Amniotic stem cell (primary cell): ENCODE data around the gene OR6M1.

Experiments
- DNase-seq: peaks from one replicate; lab custom pipeline; 2025; lab: John Stamatoyannopoulos, UW

OR6M1 gene, protein sequence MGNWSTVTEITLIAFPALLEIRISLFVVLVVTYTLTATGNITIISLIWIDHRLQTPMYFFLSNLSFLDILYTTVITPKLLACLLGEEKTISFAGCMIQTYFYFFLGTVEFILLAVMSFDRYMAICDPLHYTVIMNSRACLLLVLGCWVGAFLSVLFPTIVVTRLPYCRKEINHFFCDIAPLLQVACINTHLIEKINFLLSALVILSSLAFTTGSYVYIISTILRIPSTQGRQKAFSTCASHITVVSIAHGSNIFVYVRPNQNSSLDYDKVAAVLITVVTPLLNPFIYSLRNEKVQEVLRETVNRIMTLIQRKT

DNA sequence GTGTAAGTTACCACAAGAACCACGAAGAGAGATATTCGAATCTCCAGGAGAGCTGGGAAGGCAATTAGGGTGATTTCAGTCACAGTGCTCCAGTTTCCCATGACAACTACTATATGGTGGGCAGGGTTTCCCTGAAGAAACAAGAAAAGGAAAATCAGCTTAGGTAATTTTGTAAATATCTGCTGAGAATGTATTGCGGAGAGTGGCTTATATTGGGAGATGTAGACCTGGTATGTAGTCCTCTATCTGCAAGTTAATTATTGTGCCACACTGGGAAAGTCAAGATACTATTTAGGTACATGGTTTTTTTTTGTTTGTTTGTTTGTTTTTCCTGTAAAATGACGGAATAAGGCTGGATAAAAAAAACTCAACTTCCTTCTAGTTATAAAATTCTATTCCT, at the start of gene OR6M1:
Gene OR6M1, minus strand, starts transcription at position 101 of the 400 bp plus-strand sequence. Its CDS starts 0 bp downstream, at position 101.
- no peak for DNase-seq

DNA sequence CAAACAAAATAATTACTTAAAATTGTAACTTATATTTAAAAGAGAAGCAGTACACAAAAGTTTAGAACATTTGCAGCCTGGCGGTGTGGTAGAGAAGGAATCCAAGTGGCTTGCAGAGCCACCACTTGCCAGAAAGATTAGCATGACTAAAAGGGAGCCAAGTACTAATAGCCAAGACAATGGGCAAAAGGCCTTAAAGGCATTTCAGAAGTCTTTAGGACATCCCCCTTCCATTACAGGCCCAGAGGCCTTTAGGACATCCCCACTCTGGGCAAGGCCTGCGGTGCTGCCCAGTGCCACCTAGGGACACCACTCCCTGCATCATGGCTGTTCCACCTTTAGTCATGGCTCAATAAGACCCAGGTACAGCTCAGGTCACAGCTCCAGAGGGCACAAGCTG, 46.9 kb upstream of the OR6M1 start:
- DNase-seq: no peak

DNA sequence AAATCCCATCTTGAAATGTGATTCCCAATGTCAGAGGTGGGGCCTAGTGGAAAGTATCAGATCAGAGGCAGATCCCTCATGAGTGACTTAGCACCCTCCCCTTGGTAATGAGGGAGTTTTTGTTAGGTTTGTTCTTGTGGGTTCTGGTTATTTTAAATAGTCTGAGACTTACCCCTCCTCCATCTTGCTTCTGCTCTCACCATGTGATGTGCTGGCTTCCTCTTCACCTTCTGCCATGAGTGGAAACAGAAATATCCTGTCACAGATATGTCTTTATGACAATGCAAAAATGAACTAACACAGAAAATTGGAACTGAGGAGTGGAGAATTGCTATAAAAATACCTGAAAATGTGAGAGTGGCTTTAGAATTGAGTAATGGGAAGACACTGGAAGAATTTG, 46.2 kb upstream of the OR6M1 start:
- no peak for DNase-seq

DNA sequence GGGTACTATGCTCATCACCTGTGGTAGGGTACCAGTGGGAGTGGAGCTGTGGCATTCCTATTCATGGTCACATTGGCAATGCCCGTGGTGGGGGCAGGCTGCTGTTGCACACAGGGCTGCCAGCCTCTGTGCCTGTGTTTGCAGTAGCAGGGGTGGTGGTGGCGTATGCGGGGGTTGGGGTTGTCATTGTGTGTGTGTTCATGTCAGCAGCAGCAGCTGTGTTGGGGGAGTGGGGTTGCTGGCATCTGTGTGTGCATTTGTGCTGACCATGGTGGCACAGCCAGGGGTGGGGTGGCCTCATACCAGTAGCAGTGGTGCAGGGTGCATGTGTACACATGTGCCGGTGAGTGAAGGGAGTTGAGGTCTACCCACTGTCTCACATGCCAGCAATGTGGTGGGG, 45.0 kb upstream of the OR6M1 start:
- no peak for DNase-seq

DNA sequence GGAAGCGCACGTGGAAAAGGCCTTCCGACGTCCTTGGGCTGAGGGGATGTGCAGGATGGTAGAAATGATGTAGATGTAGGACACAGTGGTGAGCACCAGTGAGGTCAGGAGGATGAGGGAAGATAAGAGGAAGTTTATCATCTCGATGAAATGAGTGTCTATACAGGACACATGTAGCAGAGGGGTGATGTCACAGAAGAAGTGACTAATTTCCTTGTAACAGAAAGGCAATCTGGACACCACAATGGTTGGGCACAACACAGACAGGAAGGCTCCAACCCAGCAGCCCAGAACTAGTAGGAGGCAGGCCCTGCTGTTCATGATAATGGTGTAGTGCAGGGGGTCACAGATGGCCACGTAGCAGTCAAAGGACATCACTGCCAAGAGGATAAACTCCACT, 35.0 kb upstream of the OR6M1 start:
- no peak for DNase-seq

DNA sequence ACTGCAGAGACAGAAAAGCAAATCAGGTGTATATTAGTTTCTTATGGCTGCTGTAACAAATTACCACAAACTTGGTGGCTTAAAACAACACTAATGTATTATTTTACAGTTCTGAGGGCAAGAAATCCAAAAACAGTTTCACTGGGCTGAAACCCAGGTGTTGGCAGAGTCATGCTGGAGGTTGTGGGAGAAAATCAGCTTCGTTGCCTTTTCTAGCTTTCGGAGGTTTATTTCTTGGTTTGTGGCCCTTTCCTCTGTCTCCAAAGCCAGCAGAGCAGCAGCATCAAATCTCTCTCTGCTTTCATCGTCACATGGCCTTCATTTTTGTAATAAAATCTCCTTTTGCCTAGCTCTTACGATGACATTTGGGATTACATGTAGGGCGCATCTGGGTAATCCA, 33.0 kb upstream of the OR6M1 start:
- DNase-seq: no peak

DNA sequence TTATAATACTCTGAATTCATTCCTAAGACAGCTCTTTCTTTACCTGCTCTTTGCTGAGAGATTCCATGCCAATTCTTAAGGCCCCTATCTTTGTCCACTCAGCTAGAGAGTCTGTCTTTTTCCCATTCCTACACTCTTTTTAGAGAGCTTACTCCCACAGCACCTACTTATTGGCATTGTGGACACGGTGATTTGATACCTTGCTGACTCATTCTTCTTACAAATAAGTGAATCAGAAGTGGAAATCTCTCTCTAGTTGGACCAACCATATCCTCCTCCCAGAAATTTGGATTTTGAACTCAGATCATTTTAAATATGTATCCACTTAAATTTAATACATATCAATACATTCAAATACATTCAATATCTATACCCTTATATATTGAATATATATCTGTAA, 32.5 kb upstream of the OR6M1 start:
- no peak for DNase-seq

DNA sequence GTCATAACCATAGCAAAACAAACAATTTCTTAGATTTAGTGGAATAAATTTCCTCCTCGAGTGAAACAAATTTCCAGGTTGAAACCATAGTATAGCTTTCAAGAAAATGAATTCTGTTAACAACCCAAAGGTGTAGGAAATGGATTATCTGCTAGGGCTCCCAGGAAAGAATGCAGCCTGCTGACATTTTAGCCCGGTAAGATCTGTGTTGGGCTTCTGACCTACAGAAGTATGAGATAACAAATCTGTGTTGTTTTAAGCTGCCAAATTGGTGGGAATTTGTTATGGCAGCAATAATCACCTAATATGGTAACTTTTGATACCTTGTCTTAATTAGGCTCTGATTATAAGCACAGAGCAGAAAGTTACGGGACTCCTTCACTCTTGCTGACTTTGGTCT, 32.0 kb upstream of the OR6M1 start:
- no peak for DNase-seq

DNA sequence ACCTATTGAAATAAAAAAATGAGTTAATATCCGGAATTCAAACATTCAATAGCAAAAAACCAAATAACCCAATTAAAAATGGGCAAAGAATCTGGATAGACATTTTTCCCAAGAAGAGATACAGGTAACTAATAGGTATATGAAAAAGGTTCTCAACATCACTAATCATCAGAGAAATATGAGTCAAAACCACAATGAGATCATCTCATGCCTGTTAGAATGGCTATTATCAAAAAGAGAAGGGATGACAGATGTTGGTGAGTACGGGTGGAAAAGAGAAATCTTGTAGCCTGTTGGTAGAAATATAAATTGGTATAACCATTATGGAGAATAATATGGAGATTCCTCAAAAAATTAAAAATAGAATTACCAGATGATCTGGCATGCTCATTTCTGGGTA, 26.9 kb upstream of the OR6M1 start:
- DNase-seq: no peak

DNA sequence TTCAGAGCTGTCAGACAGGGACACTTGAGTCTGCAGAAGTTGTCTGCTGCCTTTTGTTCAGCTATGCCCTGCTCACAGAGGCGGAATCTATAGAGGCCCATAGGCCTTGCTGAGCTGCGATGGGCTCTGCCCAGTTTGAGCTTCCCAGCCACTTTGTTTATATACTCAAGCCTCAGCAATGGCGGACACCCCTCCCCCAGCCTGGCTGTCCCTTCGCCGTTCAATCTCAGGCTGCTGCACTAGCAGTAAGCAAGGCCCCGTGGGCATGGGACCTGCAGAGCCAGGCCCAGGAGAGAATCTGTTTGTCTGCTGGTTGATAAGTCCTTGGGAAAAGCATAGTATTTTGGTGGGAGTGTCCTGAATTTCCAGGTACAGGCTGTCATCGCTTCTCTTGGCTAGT, 23.6 kb upstream of the OR6M1 start:
- no peak for DNase-seq

DNA sequence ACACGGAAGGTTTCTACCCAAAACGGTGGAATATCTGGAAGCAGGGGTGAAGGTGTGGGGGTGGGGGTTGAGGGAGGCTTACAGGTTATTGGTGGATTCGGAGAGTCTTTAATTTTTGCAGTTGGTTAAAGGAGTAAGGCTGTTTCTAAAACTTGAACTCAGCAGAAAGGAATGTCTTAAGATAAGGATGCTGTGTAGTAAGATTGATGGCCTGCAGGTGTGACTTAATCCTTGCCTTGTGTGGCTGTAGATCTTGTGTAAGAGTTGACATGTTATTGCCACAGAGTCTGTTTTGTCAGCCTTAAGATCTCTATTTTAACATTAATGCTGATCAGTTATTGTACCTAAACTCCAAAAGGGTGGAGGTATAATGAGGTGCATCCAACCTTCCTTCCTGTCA, 16.4 kb upstream of the OR6M1 start:
- no peak for DNase-seq

DNA sequence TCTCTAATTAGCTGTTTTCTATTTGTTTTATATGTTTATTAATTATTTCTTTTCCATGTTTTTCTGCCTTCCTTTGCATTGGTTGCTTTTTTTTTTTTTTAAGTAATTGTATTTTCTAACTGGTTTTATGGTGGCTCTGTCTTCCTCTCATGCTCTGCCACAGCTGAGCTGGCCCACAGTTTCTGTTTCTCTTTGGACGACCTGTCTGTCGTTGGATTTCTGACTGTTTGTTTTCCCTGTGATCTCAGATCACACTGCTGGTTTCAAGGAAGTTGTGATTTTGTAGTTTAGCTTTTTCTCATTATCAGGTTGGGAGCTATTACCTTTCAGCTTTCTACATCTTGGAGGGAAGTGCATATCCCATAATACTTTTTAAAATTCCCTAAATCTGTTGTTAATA, 15.9 kb upstream of the OR6M1 start:
- no peak for DNase-seq

DNA sequence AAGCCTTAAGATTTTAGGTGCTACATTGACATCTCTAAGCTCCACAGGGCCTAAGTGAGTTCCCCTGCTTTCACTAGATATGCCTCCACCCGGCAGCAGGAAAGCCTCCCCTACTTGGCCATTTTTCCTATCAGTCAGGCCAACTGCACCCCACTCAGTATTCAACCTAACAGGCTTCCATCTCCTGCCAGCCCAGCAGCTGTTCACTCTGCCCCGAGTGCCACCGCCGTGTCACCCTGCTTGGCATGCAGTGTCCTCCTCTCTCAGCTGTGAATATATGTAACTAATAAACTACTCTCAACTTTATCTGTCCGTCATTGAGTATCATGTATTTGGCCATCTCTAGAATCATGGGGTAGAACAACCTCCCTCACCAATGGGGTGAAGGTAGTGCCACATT, 9.0 kb upstream of the OR6M1 start:
- DNase-seq: no peak

DNA sequence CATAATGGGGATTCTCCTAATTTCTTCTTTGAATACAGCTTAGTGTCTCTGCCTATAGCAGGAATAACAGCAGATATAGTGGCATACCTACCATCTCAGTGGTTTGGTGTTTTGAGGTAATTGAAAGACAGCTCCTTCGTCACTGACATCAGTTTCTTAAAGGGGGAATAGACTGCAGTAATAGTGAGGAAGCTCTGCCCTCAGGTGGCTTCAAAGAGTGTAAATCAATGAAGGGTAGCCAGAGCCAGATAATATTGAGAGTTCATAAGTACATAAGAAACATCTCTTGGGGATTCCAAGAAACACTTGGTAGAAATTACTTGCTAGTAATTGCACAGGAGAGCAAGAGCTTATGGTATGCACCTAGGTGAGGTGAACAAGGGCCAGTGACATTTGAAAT, 4.4 kb downstream of the OR6M1 start:
- no peak for DNase-seq

DNA sequence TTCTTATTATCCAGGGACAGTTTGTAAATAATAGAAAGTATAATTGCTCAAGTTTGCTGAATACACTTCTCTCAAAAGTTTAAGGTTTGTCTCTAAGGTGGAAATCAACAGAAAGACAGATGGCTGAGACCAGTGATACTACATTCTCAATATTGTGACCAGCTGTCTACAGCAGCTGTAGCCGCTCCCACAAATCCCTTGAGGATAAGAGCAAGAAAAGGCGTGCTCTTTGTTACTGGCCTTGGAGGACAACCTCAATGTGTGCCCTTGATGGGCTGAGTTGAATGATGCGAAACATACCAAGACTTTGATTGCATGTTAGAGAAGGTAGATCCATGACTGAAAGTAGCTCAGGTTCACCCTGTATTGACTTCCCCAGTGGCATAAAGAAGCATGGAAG, 6.1 kb downstream of the OR6M1 start:
- no peak for DNase-seq

DNA sequence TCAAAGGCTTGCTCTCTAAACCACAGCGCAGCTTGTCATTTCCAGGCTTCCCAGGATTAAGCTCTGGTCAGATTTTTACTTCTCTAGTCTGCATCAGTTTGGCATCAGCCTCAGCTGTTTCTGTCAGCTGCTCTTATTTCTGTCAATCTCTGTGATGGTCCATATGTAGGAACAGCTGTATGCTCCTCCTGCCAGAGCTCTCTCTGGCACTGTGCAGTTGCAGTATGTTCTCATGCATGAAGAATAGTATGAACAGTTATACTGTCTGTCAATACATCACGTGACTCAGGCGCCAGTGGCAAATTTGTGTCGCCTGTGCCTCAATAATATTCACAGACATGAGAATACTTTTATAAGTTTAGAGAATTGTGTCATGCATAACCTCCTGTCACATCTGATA, 6.7 kb downstream of the OR6M1 start:
- DNase-seq: no peak

DNA sequence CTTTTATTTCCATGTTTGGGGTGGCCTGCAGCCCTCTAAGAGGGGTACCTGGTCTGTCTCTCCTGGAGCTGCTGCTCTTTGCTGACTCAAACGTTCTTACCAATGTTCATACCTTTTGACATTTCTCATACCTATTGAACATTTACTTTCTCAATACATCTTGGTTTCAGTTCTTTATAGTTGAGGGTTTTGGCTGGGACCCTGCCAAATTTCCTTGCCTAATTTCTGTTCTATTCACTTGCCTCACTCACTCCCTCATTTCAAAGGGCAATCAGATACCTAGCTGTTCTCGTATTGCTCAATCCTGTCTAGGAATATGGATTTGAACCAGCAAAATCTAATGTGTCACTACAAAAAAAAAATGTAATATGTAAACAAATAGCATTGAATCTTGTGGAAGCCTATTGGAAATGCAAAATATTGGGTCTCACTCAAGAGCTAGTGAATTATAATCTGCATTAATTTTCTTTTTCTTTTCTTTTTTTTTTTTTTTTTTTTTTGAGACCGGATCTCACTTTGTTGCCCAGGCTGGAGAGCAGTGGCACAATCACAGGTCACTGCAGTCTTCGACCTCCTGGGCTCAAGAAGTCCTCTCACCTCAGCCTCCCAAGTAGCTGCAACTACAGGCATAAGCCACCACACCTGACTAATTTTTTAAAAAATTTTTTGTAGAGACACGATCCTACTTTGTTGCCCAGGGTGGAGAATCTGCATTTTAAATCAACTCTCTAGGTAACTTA, 7.5 kb downstream of the OR6M1 start:
- no peak for DNase-seq

DNA sequence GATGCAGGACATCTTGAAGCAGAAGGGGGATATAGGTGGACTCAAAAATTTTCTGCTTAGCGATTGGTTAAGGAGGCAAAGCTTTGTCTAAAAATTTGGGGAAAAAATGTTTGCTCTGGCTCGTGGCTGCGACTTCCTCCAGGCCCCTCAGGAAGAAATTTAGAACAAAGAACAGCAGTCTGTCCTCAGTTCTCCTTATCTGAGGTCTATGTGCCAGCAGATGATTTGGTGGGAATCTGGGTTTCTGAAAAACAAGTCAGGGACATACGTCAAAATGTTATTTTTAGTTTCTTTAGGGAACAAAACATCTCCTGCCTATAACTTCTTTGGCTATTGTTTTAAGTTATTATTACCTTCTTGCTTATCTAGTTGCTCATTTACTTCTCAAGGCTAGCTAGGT, 8.1 kb downstream of the OR6M1 start:
- no peak for DNase-seq

DNA sequence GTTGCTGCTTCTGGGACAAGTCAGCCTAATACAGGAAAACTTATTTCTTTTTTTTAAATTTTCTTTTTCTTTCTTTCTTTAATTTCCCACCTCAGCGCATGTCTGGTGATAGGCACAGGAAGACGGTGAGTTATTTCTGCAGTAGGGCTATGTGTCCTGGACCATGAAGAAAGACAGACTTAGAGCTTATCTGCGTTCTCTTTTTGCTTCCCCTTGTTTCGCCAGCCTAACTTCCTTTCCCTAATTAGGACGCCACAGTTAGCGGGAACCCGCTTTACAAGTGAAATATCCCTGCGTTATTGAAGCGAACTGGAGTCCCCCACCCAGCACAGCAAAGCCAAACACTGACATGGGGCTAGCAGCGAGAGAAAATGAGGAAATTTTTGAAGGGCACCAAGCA, 8.6 kb downstream of the OR6M1 start:
- no peak for DNase-seq

DNA sequence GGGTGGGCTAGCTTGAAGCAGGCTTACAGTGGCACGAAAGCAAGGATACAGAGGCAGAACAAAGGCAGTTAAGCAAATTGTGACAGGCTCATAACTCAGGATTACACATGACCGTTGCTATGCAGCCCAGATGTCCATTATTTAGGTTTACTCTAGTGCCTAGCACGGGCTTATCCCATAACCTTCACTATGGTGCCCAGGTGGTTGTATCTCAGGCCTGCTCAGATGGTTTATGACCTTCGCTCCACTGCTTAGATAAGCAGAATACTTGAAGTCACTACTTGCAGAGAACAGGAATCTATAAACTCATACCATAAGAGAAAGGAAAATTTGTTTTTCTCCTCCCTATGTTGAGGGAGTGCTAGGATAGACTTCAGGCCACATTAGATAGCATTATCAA, 9.0 kb downstream of the OR6M1 start:
- DNase-seq: no peak

DNA sequence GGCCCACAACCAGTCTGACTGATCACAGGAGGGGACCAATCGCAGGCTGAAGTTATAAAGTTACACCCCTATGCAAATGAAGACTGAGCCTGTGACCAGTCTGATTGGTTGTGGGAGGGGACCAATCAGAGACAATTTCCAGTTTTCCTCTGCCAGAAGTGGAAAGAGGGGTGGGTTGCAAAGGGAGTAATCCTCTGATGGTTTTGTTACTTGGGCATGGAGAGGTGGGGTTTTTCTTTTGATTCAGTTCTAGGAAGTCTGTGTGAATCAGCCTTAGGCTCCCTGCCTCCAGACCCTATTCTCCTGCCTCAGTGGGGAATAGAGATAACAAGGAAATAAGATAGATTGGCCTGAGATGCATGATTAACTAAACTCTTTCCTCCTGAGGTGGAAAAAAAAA, 9.9 kb downstream of the OR6M1 start:
- DNase-seq: no peak

DNA sequence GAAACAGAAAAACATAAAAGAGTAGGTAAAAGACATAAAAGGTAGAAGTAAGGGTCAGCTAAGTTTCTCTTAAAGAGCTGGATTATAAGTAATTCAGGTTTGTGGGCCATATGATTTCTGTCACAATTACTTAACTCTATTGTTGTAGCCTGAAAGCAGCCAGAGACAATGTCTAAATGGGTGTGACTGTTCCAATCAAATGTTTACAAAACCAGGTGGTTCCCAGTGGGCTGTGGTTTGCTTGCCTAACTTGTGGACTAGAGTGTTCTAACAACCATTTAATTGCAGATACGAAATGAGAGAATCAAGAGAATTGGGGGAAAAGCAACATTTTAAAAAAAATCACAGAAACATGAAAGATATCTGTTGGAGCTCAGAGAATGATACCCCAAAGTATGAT, 22.6 kb downstream of the OR6M1 start:
- no peak for DNase-seq

DNA sequence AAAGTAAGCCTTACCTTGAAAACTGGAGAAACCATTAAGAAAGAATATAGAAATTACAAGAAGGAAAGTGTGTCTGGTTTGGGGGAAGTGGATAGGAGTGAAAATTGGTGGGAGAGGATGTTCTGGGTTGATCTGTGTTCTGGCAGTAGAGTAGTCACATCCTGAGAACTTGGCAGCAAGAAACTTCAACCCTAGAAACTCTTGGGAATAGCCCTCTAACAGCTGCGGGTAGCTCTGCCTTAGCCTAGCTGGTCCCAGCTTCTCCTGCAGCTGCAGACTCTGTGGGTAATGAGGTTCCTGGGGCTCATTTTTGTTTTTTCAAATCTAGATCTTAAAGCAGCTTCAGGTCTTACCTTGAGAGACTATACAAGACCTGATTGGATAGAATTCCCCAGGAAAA, 27.6 kb downstream of the OR6M1 start:
- no peak for DNase-seq
